Transverse colon (tissue), 4 donors: ENCODE measurements around the gene ZNF778. TPM values are rescaled to one million over a fixed set of nuclear protein-coding genes. Genes with fewer than 3 reads are reported as not detected.
"Not testable (repeated sequence)": the region's sequence is repeated elsewhere in the genome, so short reads cannot be mapped to it uniquely, and the experiment has no call there.

Source experiments
- DNase-seq: peaks from one replicate; pipeline ENCODE4 v3.0.0-alpha.2; 2019
- H3K27ac ChIP-seq, 4 donors: fragments of 200-600 bp; sonication (generic); 2 replicates each; pipeline ENCODE4 v1.5.1; 2016 to 2018; ENCODE audit warnings: inconsistent platforms in 4 of 4
- H3K27me3 ChIP-seq: fragments of 200-600 bp; sonication (generic); 2 replicates; pipeline ENCODE4 v1.5.1; 2017; ENCODE audit warnings: inconsistent platforms
- H3K36me3 ChIP-seq, 4 donors: fragments of 200-600 bp; sonication (generic); 2 replicates each; pipeline ENCODE4 v1.5.1; 2017 to 2019; ENCODE audit warnings: inconsistent platforms in 4 of 4
- H3K4me1 ChIP-seq, 4 donors: fragments of 200-600 bp; sonication (generic); 2 replicates each; pipeline ENCODE4 v1.5.1; 2017 to 2020; ENCODE audit warnings: inconsistent platforms in 4 of 4
- H3K4me3 ChIP-seq, 4 donors: fragments of 200-600 bp; sonication (generic); 1 replicate in 1 of 4; 2 replicates in 3 of 4; pipeline versions ENCODE4 v1.5.1 to v1.6.1; 2017 to 2019; ENCODE audit warnings: inconsistent platforms in 4 of 4
- H3K9me3 ChIP-seq, 2 donors: fragments of 200-600 bp; sonication (generic); 2 replicates each; pipeline ENCODE4 v1.5.1; 2017 to 2019; ENCODE audit warnings: inconsistent platforms in 2 of 2
- EP300 ChIP-seq: sonication (generic); formaldehyde crosslinking; IDR thresholded peaks from one replicate; pipeline ENCODE4 v1.6.1; 2017; ENCODE audit warnings: antibody characterized with exemption, low read depth
- POLR2A ChIP-seq: fragments of 450-650 bp; IDR thresholded peaks from one replicate; pipeline ENCODE4 v1.6.1; 2016; ENCODE audit warnings: antibody characterized with exemption, mild to moderate bottlenecking, moderate library complexity
- POLR2AphosphoS5 ChIP-seq, 3 donors: sonication (generic); formaldehyde crosslinking; IDR thresholded peaks; one replicate each; pipeline ENCODE4 v1.6.1; 2016; ENCODE audit warnings: antibody characterized with exemption in 3 of 3
- WGBS, 2 donors: methylation state at CpG; one replicate each; pipeline ENCODE4 v1.1.5; 2018; ENCODE audit warnings: low coverage in 1 of 2; 5-methylcytosine and 5-hydroxymethylcytosine counted together
- in situ Hi-C, 4 donors: fragments of 200-750 bp; cut with MboI; loops; one replicate each; pipeline versions ENCODE4 v1.15.0 to v1.15.1; 2017; ENCODE audit warnings: low sequenced_read_pairs in 3 of 4, low pct_ligation_motif_present in 1 of 4, low pct_unique_long_range_greater_than_20kb in 1 of 4
- intact Hi-C: fragments of 100-400 bp; cut with DNase I; formaldehyde crosslinking; loops from one replicate; pipeline ENCODE4 v1.15.1; 2023; ENCODE audit warnings: low total_unique reads
- total RNA-seq, 4 donors: library from RNA; depleted of rRNA; stranded (reverse); fragments of >200 nt; gene quantifications; one replicate each; pipeline ENCODE4 v1.1.0, GENCODE V29; 2016
- TF ChIP-seq, protein P1 (sequence below), 5 experiments: fragments of 200-600 bp in 3 of 5; fragments of 450-650 bp in 2 of 5; sonication (generic) in 3 of 5; IDR thresholded peaks; 1 replicate in 2 of 5; 2 replicates in 3 of 5; pipeline ENCODE4 v1.5.1; 2016 to 2017; ENCODE audit warnings: antibody characterized with exemption in 5 of 5, inconsistent platforms in 3 of 5, mild to moderate bottlenecking in 2 of 5, moderate library complexity in 1 of 5

The ZNF778 gene
- total RNA-seq, 4 donors from 2014 or later, result 9.3 to 89.0 (median 13.4) TPM

DNA sequence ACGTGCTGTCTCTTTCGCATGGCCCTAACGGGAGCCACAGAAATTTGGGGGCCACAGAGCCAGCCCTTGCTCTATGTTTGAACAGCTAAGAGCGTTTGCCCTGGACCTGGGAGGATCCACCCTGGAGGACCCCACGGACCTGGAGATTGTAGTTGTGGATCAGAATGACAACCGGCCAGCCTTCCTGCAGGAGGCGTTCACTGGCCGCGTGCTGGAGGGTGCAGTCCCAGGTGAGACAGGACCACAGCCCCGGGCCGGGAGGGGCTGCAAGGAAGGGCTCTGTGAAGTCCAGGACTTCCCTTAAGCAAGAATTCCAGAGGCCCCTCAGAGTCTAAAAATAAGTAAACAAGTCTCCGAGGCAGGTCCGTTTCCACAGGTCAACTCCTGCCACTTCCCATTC is 34.0 kb upstream of the ZNF778 start:
- DNase-seq, result no peak
- in situ Hi-C loops, result no loop called here

DNA sequence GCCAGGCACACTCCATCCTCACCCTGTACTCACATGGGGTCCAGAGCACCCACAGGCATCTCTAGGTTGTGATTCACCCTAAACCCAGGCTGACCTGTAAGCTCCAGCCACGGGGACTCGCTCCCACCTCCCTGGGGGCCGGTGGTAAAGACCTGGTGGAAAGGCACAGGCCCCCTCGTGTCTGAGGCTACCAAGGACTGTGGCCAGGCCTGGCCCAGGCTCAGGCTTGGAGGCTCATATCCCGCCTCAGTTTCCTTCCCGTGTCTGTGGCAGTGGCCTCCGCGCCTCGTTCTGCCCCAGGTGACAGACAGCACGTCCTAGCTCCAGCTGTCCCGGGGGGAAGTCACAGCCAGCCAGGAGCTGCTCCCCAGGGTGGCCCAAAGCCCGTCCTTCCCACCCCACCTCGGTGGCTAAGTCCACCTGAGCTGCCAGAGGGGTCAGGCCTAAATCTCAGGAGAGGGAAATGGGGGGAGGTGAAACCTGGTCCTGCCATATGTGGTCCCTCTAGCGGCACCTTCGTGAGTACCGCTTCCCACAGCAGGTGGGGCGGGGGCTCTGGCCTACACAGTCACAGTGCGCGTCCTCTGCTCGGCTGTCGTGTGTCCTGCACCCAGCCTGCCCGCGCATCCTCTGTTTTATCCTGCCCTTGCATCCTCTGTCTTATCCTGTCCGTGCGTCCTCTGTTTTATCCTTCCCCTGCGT is 33.4 kb upstream of the ZNF778 start:
- H3K4me3 ChIP-seq, result no peak overlapping the region
- H3K4me1 ChIP-seq, result no peaks in the 10 kb centered on the region
- DNase-seq, result no peak
- H3K36me3 ChIP-seq, result no peaks in the 10 kb centered on the region
- H3K27me3 ChIP-seq, result peaks cover 15% of the 10 kb centered on the region
- no peak overlapping the region for H3K27ac ChIP-seq
- intact Hi-C loops (no loop called here), in situ Hi-C loops (no loop called here)
- 65% methylated on average over 20 of the region's 26 CpGs; no CpG with 5 or more reads in 1 of the 2 donors for WGBS, 2 donors
- H3K9me3 ChIP-seq, result no peaks in the 10 kb centered on the region
- no peak for TF ChIP-seq POLR2A
- TF ChIP-seq, protein P1, sequence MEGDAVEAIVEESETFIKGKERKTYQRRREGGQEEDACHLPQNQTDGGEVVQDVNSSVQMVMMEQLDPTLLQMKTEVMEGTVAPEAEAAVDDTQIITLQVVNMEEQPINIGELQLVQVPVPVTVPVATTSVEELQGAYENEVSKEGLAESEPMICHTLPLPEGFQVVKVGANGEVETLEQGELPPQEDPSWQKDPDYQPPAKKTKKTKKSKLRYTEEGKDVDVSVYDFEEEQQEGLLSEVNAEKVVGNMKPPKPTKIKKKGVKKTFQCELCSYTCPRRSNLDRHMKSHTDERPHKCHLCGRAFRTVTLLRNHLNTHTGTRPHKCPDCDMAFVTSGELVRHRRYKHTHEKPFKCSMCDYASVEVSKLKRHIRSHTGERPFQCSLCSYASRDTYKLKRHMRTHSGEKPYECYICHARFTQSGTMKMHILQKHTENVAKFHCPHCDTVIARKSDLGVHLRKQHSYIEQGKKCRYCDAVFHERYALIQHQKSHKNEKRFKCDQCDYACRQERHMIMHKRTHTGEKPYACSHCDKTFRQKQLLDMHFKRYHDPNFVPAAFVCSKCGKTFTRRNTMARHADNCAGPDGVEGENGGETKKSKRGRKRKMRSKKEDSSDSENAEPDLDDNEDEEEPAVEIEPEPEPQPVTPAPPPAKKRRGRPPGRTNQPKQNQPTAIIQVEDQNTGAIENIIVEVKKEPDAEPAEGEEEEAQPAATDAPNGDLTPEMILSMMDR (IDR thresholded peaks at IDR 0.05), result no peak
- no peak for TF ChIP-seq POLR2AphosphoS5 (IDR thresholded peaks at IDR 0.05)
- TF ChIP-seq EP300, result no peak

More for the DNA sequence above, 34.0 kb upstream of the ZNF778 start:
- WGBS, 2 donors, result 40% methylated on average over 13 of the region's 13 CpGs; no CpG with 5 or more reads in 1 of the 2 donors
- Histone ChIP-seq H3K27me3 (peaks cover 21% of the 10 kb centered on the region), H3K27ac (no peak overlapping the region), H3K36me3 (no peaks in the 10 kb centered on the region), H3K9me3 (no peaks in the 10 kb centered on the region), H3K4me3 (no peak overlapping the region), H3K4me1 (no peaks in the 10 kb centered on the region)
- TF ChIP-seq, protein P1 (IDR thresholded peaks at IDR 0.05), result no peak
- TF ChIP-seq EP300 (no peak), POLR2AphosphoS5 (IDR thresholded peaks at IDR 0.05) (no peak), POLR2A (no peak)
- intact Hi-C loops, result no loop called here

DNA sequence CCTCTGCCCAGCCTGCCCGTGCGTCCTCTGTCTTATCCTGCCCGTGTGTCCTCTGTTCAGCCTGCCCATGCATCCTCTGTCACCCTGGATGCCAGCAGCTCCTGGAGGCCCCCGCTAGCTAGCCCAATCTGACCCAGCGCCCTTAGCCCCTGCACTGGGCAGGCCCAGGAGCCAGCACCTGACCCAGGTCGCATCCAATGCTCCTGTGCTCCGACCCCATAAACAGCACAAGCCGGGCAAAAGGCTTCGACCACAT is 32.9 kb upstream of the ZNF778 start:
- H3K27ac ChIP-seq, result no peak overlapping the region
- no peak for TF ChIP-seq POLR2AphosphoS5 (IDR thresholded peaks at IDR 0.05)
- no peak for TF ChIP-seq POLR2A
- H3K9me3 ChIP-seq, result no peaks in the 10 kb centered on the region
- H3K4me1 ChIP-seq, result no peaks in the 10 kb centered on the region
- intact Hi-C loops, result no loop called here
- in situ Hi-C loops, result no loop called here
- H3K36me3 ChIP-seq, result no peaks in the 10 kb centered on the region
- H3K4me3 ChIP-seq, result no peak overlapping the region
- 72% methylated on average over 9 of the region's 9 CpGs; no CpG with 5 or more reads in 1 of the 2 donors for WGBS, 2 donors
- no peak for DNase-seq
- peaks cover 12% of the 10 kb centered on the region for H3K27me3 ChIP-seq

DNA sequence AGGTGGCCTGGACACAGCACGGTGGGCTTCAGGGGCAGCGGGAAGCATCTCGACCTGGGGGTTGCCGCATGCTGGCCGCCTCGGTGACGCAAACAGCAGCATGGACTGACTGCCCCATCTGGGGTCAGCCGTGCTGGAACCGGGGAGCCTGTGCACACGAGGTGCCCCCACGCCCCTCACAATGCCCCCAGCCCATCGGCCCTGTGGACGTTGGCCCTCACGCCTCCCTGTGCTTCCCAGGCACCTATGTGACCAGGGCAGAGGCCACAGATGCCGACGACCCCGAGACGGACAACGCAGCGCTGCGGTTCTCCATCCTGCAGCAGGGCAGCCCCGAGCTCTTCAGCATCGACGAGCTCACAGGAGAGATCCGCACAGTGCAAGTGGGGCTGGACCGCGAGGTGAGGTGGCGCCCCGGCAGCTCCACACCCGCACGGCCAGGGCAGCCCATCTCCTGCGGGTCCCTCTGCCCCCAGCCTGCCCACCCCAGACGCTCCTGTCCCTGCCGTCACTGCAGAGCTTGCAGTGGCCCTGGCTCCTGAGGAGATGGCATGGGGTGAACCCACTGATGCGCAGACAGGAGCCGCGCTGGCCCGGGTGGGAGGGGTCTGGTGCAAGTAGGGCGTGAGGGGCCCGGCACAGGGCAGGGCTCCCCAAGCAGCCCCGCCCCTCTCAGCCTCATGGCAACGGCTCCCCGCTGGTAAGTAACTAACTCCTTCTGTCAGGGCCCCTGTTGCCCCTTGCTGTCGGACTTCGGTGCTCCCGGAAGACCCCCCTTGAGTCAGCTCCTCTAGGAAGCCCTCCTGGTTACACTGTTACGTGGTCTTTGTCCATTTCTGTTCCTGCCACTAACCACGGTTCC is 32.3 kb upstream of the ZNF778 start:
- no peak overlapping the region for H3K4me3 ChIP-seq
- no peak overlapping the region for H3K27ac ChIP-seq
- H3K9me3 ChIP-seq, result no peaks in the 10 kb centered on the region
- no peaks in the 10 kb centered on the region for H3K36me3 ChIP-seq
- intact Hi-C loops (no loop called here), in situ Hi-C loops (no loop called here)
- TF ChIP-seq POLR2A (no peak), POLR2AphosphoS5 (IDR thresholded peaks at IDR 0.05) (no peak), EP300 (no peak)
- TF ChIP-seq, protein P1 (IDR thresholded peaks at IDR 0.05), result no peak
- peaks cover 12% of the 10 kb centered on the region for H3K27me3 ChIP-seq
- no peaks in the 10 kb centered on the region for H3K4me1 ChIP-seq
- WGBS, 2 donors, result 61% methylated on average over 28 of the region's 48 CpGs; no CpG with 5 or more reads in 1 of the 2 donors
- DNase-seq, result no peak

DNA sequence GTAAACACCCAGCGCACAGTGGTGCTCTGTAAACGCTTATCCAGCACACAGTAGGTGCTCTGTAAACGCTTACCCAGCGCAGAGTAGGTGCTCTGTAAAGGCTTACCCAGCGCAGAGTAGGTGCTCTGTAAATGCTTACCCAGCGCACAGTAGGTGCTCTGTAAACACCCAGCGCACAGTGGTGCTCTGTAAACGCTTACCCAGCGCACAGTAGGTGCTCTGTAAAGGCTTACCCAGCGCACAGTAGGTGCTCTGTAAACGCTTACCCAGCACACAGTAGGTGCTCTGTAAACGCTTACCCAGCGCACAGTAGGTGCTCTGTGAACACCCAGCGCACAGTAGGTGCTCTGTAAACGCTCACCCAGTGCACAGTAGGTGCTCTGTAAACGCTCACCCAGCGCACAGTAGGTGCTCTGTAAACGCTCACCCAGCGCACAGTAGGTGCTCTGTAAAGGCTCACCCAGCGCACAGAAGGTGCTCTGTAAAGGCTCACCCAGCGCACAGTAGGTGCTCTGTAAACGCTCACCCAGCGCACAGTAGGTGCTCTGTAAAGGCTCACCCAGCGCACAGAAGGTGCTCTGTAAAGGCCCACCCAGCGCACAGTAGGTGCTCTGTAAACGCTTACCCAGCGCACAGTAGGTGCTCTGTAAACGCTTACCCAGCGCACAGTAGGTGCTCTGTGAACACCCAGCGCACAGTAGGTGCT is 31.5 kb upstream of the ZNF778 start:
- H3K4me3 ChIP-seq, H3K36me3 ChIP-seq, intact Hi-C loops, H3K27ac ChIP-seq, H3K9me3 ChIP-seq, in situ Hi-C loops, H3K4me1 ChIP-seq, DNase-seq: not testable (repeated sequence)
- peaks cover 12% of the 10 kb centered on the region for H3K27me3 ChIP-seq
- 85% methylated on average over 30 of the region's 30 CpGs; no CpG with 5 or more reads in 1 of the 2 donors for WGBS, 2 donors

DNA sequence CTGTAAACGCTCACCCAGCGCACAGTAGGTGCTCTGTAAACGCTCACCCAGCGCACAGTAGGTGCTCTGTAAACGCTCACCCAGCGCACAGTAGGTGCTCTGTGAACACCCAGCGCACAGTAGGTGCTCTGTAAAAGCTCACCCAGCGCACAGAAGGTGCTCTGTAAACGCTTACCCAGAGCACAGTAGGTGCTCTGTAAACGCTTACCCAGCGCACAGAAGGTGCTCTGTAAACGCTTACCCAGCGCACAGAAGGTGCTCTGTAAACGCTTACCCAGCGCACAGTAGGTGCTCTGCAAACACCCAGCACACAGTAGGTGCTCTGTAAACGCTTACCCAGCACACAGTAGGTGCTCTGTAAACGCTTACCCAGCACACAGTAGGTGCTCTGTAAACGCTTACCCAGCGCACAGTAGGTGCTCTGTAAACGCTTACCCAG is 30.9 kb upstream of the ZNF778 start:
- DNase-seq, H3K27ac ChIP-seq, H3K4me3 ChIP-seq, in situ Hi-C loops, H3K4me1 ChIP-seq, H3K9me3 ChIP-seq, H3K36me3 ChIP-seq, intact Hi-C loops: not testable (repeated sequence)
- peaks cover 17% of the 10 kb centered on the region for H3K27me3 ChIP-seq
- WGBS, 2 donors, result 81% methylated on average over 20 of the region's 20 CpGs; no CpG with 5 or more reads in 1 of the 2 donors
